ENCODE results near the gene RIN3.

Gene RIN3

GRCh38 chr14:92575061-92575747, 61.6 kb downstream of the RIN3 start:
- DNase-seq (ENCODE audit: low spot score) = no peak

DNA sequence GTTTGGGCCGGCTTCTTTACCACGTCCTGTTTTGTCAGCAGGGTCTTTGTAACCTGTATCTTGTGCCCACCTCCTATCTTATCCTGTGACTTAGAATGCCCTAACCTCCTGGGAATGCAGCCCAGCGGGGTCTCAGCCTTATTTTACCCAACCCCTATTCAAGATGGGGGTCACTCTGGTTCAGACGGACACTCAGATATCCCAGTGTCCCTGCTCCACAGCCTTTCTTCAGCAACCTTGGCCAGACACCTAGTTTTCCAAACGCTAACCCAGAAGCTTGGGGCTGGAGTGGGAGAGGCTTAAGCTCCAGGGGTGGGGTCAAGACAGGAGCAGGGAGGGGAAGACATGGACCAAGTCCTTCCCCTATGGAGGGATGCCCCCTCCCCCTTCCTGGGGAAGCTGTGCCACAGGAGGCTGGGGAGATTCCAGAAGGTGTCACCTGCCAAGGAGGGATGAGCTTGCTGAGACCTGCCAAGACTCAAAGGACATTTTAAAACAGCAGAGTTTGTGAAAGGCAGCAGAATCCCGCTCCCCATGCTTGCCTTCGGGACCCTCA, 62.2 kb downstream of the RIN3 start:
- no peak for DNase-seq (ENCODE audit: low spot score)

GRCh38 chr14:92577321-92577742, 63.8 kb downstream of the RIN3 start:
- no peak for DNase-seq (ENCODE audit: low spot score)

- DNase-seq (ENCODE audit: low spot score) = no peak
Measured at GRCh38 chr14:92578511-92578910, 64.9 kb downstream of the RIN3 start.

DNA sequence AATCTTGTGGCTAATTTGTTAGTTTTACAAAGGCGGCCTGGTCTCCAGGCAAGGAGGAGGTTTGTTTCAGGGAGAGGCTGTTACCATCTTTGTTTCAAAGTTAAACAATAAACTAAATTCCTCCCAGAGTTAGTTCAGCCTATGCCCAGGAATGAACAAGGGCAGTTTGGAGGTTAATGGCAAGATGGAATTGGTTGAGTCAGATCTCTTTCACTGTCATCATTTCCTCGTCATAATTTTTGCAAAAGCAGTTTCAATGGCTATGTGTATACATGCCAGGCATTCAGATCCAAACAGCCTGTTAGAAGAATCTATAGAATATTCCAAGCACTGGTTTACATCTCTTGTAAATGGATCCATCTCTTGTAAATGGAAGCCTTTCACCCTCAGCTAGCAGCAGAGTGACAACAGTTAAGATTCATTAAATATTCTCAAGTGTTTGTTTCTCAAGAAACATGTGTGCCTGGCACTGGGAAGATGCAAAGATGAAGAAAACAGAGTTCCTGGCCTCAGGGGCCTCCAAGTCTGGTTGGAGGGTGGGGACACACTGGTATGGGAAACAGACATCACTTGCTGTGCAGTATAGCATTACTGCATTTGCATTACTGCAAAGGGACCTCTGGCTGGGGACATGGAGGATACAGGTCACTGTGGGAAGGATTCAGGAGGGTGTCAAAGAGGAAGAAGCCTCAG, 65.8 kb downstream of the RIN3 start:
- no peak for DNase-seq (ENCODE audit: low spot score)

DNA sequence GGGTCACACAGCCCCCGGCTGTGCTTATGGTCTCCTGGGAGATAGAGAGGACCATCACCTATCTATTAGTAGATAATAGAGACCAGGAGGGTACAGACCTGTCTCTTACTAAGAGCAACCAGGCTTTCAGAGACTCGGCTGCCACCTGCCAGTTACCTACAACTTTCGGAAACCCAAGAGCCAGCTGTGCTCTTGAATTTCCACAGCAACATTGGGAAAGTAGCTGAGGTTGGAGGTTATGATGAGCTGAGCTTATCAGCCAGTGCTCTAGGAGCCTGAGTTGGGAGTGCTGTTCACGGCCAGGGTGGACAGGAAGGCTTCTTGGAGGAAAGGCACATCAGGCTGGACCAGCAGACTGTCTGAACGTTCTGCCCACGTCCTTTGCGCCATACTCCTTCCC, 67.6 kb downstream of the RIN3 start:
- no peak for DNase-seq (ENCODE audit: low spot score)

DNA sequence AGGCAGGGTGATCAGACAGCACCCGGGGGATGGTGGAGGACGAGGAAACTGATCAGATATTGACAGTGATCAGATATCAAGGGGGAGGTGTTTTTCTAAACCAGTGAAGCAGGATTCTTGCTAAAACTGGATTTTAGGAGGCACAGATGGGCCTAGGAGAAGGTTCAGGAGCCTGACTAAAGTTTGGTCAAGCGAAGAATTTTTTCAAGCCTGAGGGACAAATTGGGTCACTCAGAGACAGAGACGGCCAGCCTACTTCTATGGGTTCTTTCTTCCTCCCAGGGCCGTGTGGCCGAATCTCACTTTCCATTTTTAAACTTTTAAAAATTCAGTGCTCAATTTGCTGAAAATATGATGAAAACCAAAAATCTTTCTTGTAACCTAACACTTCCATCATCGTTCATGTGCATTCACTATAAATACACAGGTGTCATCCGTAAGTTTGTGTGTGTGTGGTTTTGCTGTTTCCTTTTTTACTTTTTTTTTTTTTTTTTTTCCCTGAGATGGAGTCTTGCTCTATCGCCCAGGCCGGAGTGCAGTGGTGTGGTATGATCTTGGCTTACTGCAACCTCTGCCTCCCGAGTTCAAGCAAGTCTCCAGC, 68.5 kb downstream of the RIN3 start:
- DNase-seq (ENCODE audit: low spot score) = no peak

DNA sequence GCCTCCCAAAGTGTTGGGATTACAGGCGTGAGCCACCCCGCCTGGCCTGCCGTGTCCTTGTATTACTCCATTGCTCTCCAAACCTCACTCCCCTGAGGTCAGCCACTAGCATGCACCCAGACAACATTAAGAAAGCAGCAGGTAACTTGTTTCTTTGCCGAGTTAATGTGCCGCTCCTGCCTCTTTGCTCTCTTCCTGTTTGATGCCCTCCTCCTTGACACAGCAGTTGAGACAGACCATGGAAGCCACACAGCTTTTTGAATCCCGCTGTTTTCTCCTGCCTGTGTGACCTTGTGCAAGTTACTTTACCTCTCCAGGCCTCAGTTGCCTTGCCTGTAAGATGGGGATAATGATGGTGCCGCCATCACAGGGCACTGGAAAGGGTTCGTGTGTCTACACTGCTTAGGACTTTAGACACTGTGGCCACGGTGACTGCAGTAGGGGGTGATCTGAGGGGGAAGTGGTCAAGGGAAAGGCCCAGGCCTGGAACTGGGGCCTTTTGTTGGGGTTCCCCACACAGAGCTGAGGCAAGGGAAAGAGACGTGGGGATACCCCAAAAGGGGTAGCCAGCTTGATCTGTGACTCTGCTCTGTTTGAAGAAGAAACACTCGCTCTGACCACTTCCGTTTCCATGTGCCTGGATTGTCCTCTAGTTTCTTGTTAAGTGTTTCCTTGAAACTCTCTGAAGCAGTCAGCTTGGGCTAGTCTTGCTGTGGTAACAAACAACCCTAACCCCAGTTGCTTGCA, 69.3 kb downstream of the RIN3 start:
- no peak for DNase-seq (ENCODE audit: low spot score)

DNA sequence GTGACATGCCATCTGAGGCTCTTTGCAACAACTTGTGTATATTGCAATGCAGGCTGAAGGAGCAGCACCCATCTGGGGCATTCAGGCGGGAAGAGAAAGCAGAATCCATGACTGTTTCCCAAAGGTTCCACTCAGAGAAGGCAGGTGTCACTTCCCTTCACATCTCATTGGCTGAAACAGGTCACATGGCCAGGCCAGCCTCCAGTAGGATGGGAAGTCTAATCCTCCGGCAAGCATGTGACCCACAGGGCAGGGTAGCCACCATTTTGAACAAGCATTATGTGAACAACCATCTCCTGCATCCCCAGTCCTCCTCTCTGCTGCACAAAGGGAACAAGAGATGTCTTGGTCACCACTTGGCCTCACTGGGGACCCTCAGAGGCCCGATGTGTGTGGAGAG, 70.6 kb downstream of the RIN3 start:
- DNase-seq (ENCODE audit: low spot score) = no peak

DNA sequence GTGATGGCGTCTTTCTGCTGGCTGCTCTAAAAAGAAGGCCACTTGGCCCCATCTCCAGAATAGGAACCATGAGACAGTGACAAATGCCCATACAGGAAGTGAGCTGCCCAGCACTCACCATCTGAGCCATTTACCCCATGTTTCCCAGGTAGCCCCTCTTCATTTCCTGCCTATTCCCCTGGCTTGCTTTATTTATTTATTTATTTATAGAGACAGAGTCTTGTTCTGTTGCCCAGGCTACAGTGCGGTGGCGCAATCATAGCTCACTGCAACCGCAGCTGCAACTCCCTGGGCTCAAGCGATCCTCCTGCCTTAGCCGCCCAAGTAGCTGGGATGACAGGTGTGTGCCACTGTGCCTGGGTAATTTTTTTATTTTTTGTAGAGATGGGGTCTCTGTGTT, 71.2 kb downstream of the RIN3 start:
- no peak for DNase-seq (ENCODE audit: low spot score)

DNA sequence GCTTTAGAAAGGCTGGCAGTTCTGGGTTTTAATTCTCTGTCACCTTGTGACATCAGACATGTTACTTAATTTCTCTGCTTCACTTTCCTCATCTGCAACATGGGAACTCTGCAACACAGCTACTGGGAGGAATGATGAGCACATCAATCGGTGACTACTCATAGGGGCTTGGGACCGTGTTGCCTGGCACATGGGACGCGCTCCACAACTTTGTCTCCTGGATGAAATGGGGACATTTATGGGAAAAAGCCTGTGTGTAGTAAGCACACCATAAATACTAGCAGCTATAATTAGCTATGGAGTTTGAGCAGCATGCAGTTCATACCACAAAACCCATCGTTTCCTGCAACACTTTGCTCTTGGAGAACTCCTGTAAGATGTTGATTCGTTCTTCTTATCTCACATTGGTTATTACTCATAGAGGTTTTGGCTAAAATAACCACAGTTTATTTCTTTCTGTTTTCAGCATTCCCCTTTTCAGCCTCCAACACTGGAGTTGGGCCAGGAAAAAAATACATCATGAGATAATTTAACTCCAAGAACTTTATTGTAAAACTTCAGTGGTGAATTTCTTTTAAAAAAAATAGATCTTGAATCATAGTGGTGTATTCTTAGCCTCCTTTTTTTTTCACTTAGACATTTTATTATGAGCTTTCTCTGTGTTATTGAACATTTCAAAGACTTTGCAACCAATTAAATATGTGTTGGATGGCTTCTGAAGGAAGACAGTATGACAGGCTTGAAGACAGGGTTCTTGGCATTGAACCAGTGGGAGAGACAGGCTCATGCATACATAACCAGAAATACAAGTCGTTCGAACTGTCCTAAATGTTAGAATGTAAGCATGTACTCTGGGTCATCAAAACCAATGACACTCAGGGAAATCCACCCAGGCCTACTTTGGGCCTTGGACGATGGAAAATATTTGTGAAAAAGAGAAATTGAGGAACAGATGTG, 72.7 kb downstream of the RIN3 start:
- DNase-seq (ENCODE audit: low spot score) = no peak

GRCh38 chr14:92586963-92587699, 73.5 kb downstream of the RIN3 start:
- no peak for DNase-seq (ENCODE audit: low spot score)

DNA sequence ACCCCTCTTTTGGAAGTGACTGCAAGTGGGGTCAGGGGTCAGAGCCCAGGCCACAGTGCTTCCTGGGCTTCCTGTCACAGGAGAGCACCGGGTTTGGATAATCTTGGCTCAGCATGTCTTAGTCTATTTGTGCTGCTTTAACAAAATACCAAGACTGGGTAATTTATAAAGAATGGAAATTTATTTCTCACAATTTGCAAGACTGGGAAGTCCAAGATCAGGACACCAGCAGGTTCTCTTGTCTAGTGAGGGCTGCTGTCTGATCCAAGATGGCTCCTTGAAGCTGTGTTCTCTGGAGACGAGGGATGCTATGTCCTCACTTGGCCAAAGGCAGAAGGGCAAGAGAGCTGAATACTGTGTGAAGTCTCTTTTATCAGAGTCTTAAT, 74.1 kb downstream of the RIN3 start:
- DNase-seq (ENCODE audit: low spot score) = no peak

- no peak for DNase-seq (ENCODE audit: low spot score)
Measured at GRCh38 chr14:92589213-92589852, 75.8 kb downstream of the RIN3 start.

- DNase-seq (ENCODE audit: low spot score) = no peak
Measured at GRCh38 chr14:92590176-92590575, 76.6 kb downstream of the RIN3 start.

DNA sequence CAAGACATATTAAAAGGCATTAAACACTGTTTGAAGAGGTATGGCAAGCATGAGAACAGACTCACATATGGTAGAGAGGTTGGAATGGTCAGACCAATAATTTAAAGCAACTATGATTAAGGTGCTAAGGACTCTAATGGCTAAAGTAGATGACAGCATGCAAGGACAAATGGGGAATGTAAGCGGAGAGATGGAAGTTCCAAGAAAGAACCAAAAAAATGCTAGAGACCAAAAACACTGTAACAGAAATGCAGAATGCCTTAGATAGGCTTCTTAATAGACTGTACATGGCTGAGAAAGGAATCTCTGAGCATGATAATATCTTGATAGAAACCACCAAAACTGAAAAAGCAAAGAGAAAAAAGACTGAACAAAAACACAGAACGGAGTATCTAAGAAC, 77.4 kb downstream of the RIN3 start:
- no peak for DNase-seq (ENCODE audit: low spot score)

DNA sequence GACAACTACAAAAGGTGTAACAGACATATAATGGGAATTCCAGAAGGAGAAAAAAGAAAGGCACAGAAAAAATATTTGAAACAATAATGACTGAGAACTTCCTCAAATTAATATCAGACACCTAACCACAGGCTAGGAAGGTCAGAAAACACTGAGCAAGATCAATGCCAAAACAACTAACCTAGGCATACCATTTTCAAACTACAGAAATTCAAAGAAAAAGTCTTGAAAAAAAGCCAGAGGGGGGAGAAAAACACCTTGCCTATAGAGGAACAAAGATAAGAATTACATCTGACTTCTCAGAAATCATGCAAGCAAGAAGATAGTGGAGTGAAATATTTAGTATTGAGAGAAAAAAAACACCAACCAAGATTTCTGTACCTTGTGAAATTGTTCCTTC, 77.8 kb downstream of the RIN3 start:
- no peak for DNase-seq (ENCODE audit: low spot score)

GRCh38 chr14:92595267-92595666, 81.7 kb downstream of the RIN3 start:
- DNase-seq (ENCODE audit: low spot score) = no peak

GRCh38 chr14:92596331-92596907, 82.8 kb downstream of the RIN3 start:
- DNase-seq (ENCODE audit: low spot score) = no peak

All from SW480 (cell line).